22Rv1 (cell line): ENCODE measurements around the gene SAT2.

Source experiments
- ZFX ChIP-seq: fragments of 450-650 bp; IDR thresholded peaks from 2 replicates; pipeline ENCODE4 v1.6.1; 2017; ENCODE audit warnings: antibody characterized with exemption, borderline replicate concordance
- TF ChIP-seq, protein P1 (sequence below): fragments of 450-650 bp; IDR thresholded peaks from 2 replicates; pipeline ENCODE4 v1.5.1; 2017; ENCODE audit warnings: mild to moderate bottlenecking

DNA sequence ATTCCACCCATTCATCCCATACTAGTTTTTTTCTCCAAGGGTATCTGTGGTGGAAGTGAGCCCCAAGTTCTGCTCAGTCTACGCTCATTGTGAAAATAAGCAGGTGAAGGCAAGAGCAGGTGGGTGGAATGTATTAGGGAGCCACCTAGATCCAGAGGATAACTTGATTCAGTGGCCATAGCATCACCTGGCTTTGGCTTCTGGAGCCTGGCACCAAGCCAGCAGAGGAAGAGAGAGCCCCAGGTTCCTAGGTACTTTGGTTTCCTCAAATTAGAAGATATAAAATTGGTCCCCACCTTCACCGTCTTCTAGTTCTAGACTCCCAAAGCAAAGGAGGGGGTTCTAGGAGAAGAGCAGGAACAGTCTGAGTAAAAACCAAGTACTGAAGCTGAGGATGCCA is 17.0 kb downstream of the SAT2 start:
- TF ChIP-seq, protein P1, sequence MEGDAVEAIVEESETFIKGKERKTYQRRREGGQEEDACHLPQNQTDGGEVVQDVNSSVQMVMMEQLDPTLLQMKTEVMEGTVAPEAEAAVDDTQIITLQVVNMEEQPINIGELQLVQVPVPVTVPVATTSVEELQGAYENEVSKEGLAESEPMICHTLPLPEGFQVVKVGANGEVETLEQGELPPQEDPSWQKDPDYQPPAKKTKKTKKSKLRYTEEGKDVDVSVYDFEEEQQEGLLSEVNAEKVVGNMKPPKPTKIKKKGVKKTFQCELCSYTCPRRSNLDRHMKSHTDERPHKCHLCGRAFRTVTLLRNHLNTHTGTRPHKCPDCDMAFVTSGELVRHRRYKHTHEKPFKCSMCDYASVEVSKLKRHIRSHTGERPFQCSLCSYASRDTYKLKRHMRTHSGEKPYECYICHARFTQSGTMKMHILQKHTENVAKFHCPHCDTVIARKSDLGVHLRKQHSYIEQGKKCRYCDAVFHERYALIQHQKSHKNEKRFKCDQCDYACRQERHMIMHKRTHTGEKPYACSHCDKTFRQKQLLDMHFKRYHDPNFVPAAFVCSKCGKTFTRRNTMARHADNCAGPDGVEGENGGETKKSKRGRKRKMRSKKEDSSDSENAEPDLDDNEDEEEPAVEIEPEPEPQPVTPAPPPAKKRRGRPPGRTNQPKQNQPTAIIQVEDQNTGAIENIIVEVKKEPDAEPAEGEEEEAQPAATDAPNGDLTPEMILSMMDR = no peak
- no peak for TF ChIP-seq ZFX
